HCT116 (cell line): Measurements from ENCODE around the gene SOD3. TPM values are rescaled to one million over a fixed set of nuclear protein-coding genes. Genes with fewer than 3 reads are reported as not detected.

Experiments
- ATAC-seq: fragments of 200-7000 bp; cut with Tn5 transposase; 2 replicates; pipeline ENCODE4 v1.9.1; 2020; ENCODE audit warnings: mild to moderate bottlenecking, moderate library complexity
- BruUV-seq: library from RNA; stranded (reverse); fragments of 400-500 nt; replicated peaks from 2 replicates; lab custom pipeline; 2021; lab: Mats Ljungman, UMichigan
- CTCF ChIA-PET: fragments of 300-600 bp; sonication (Branson Sonifier 250); formaldehyde crosslinking; loops from one replicate; lab custom pipeline; 2021; ENCODE audit warnings: antibody characterized with exemption; lab: Charles Lee
- POLR2A ChIA-PET: fragments of 300-600, 350-600 bp; sonication (Branson Sonifier 250); formaldehyde crosslinking; loops from one replicate; lab custom pipeline; 2021; ENCODE audit warnings: antibody characterized with exemption; lab: Charles Lee
- RAD21 ChIA-PET, 2 experiments: fragments of 300-600 bp; sonication (Branson Sonifier 250); formaldehyde crosslinking; loops; one replicate each; lab custom pipeline; 2023; ENCODE audit warnings: low total read pairs in 2 of 2; ENCODE audit not compliant: uncharacterized antibody in 2 of 2, unreplicated experiment in 2 of 2, low non-redundant PET in 1 of 2; lab: Charles Lee
- DNase-seq: peaks from one replicate; pipeline ENCODE4 v3.0.0-alpha.2; 2010; ENCODE audit warnings: low read depth, low spot score
- H2AFZ ChIP-seq: fragments of 200-600 bp; shearing (Covaris generic), sonication (generic); 2 replicates; pipeline ENCODE4 v1.6.1; 2017; ENCODE audit warnings: low read depth, mixed run types, mixed read lengths, antibody characterized with exemption, low read length; ENCODE audit not compliant: poor library complexity, severe bottlenecking
- H3K27ac ChIP-seq: 2 replicates; pipeline ENCODE4 v1.5.1; 2012; ENCODE audit warnings: low read depth, low read length
- H3K27me3 ChIP-seq: fragments of 200-600 bp; sonication (generic); 2 replicates; pipeline ENCODE4 v1.6.1; 2016; ENCODE audit warnings: mixed run types, low read length, mixed read lengths; ENCODE audit not compliant: insufficient read depth
- H3K36me3 ChIP-seq, 2 experiments: fragments of 200-500 bp in 1 of 2; fragments of 200-600 bp in 1 of 2; sonication (Bioruptor generic) in 1 of 2; sonication (generic) in 1 of 2; 2 replicates each; pipeline versions ENCODE4 v1.5.1 to v1.6.1; 2014 to 2016; ENCODE audit warnings: low read length in 2 of 2, inconsistent platforms in 1 of 2, mixed read lengths in 1 of 2, mixed run types in 1 of 2; ENCODE audit not compliant: insufficient read depth in 2 of 2, control insufficient read depth in 1 of 2
- H3K4me1 ChIP-seq, 2 experiments: fragments of 200-600 bp in 1 of 2; sonication (generic) in 1 of 2; 2 replicates each; pipeline versions ENCODE4 v1.5.1 to v1.6.1; 2012 to 2017; ENCODE audit warnings: low read length in 2 of 2, inconsistent platforms in 1 of 2, mild to moderate bottlenecking in 1 of 2, mixed read lengths in 1 of 2, mixed run types in 1 of 2, moderate library complexity in 1 of 2; ENCODE audit not compliant: insufficient read depth in 2 of 2, control insufficient read depth in 1 of 2
- H3K4me2 ChIP-seq: fragments of 200-600 bp; sonication (generic); 2 replicates; pipeline ENCODE4 v1.6.1; 2017; ENCODE audit warnings: mixed run types, low read length, mixed read lengths
- H3K4me3 ChIP-seq, 2 experiments: fragments of 200-600 bp in 1 of 2; sonication (generic) in 1 of 2; replicated peaks in 1 of 2; 2 replicates each; pipeline ENCODE4 v1.5.1; 2011 to 2016; ENCODE audit warnings: low read length in 2 of 2, control low read depth in 1 of 2, low read depth in 1 of 2, mild to moderate bottlenecking in 1 of 2, mixed read lengths in 1 of 2, mixed run types in 1 of 2
- H3K79me2 ChIP-seq: fragments of 200-600 bp; sonication (generic); 2 replicates; pipeline ENCODE4 v1.6.1; 2017; ENCODE audit warnings: mild to moderate bottlenecking, mixed run types, low read length, moderate library complexity, mixed read lengths; ENCODE audit not compliant: insufficient read depth
- H3K9ac ChIP-seq: fragments of 200-600 bp; sonication (generic); 2 replicates; pipeline ENCODE4 v1.6.1; 2016; ENCODE audit warnings: low read length, mixed read lengths
- H3K9me2 ChIP-seq: fragments of 200-600 bp; sonication (generic), shearing (Covaris generic); 2 replicates; pipeline ENCODE4 v1.6.1; 2017; ENCODE audit warnings: mixed run types, mild to moderate bottlenecking, moderate library complexity; ENCODE audit not compliant: insufficient read depth
- H3K9me3 ChIP-seq, 2 experiments: fragments of 200-500 bp in 1 of 2; fragments of 200-600 bp in 1 of 2; sonication (Bioruptor generic) in 1 of 2; sonication (generic) in 1 of 2; 2 replicates each; pipeline ENCODE4 v1.6.1; 2014 to 2017; ENCODE audit warnings: low read length in 2 of 2, mixed read lengths in 2 of 2, inconsistent platforms in 1 of 2, low read depth in 1 of 2, mild to moderate bottlenecking in 1 of 2, mixed run types in 1 of 2, moderate library complexity in 1 of 2; ENCODE audit not compliant: control insufficient read depth in 1 of 2, insufficient read depth in 1 of 2
- H4K20me1 ChIP-seq: fragments of 200-600 bp; sonication (generic), shearing (Covaris generic); 2 replicates; pipeline ENCODE4 v1.6.1; 2017; ENCODE audit warnings: mixed run types, mild to moderate bottlenecking, moderate library complexity; ENCODE audit not compliant: insufficient read depth
- CEBPB ChIP-seq: IDR thresholded peaks from 2 replicates; pipeline ENCODE4 v1.6.1; 2012; ENCODE audit warnings: low read depth
- EGR1 ChIP-seq: IDR thresholded peaks from 2 replicates; pipeline ENCODE4 v1.6.1; 2012; ENCODE audit warnings: low read depth
- ELF1 ChIP-seq: IDR thresholded peaks from 2 replicates; pipeline ENCODE4 v1.6.1; 2012; ENCODE audit warnings: low read depth, borderline replicate concordance
- EZH2 ChIP-seq: fragments of 200-600 bp; sonication (generic); IDR thresholded peaks from 2 replicates; pipeline ENCODE4 v1.6.1; 2017; ENCODE audit warnings: antibody characterized with exemption, mixed run types
- EZH2phosphoT487 ChIP-seq: fragments of 200-600 bp; IDR thresholded peaks from 2 replicates; pipeline ENCODE4 v1.6.1; 2018; ENCODE audit warnings: antibody characterized with exemption, borderline replicate concordance
- JUND ChIP-seq: IDR thresholded peaks from 2 replicates; pipeline ENCODE4 v1.6.1; 2012
- POLR2AphosphoS5 ChIP-seq: IDR thresholded peaks from 2 replicates; pipeline ENCODE4 v1.6.1; 2011; ENCODE audit warnings: mild to moderate bottlenecking, low read depth, low read length, moderate library complexity
- RAD21 ChIP-seq: IDR thresholded peaks from 2 replicates; pipeline ENCODE4 v1.6.1; 2012; ENCODE audit warnings: low read depth, mild to moderate bottlenecking
- REST ChIP-seq: IDR thresholded peaks from 2 replicates; pipeline ENCODE4 v1.6.1; 2012; ENCODE audit warnings: low read depth
- SIN3A ChIP-seq: IDR thresholded peaks from 2 replicates; pipeline ENCODE4 v1.6.1; 2012; ENCODE audit warnings: low read depth
- SP1 ChIP-seq: IDR thresholded peaks from 2 replicates; pipeline ENCODE4 v1.6.1; 2012; ENCODE audit warnings: low read depth
- TCF7L2 ChIP-seq: IDR thresholded peaks from 2 replicates; pipeline ENCODE4 v1.7.0; 2011; ENCODE audit warnings: borderline replicate concordance, inconsistent platforms; ENCODE audit not compliant: insufficient read depth, insufficient read length; ENCODE audit errors: extremely low read depth
- YY1 ChIP-seq: IDR thresholded peaks from 2 replicates; pipeline ENCODE4 v1.6.1; 2011; ENCODE audit warnings: low read length, low read depth, moderate library complexity, mild to moderate bottlenecking; ENCODE audit not compliant: insufficient replicate concordance; ENCODE audit errors: extremely low read depth
- ZNF274 ChIP-seq: fragments of 200-500 bp; sonication (Bioruptor generic); IDR thresholded peaks from 2 replicates; pipeline ENCODE4 v1.6.1; 2014; ENCODE audit warnings: mild to moderate bottlenecking, low read depth, low read length, inconsistent platforms
- intact Hi-C: fragments of 100-400 bp; cut with micrococcal nuclease; formaldehyde crosslinking; loops from 2 replicates; pipeline ENCODE4 v1.10.0; 2022
- total RNA-seq: library from RNA; stranded (reverse); gene quantifications from one replicate; pipeline ENCODE4 v1.2.1, GENCODE V29; 2021; ENCODE audit not compliant: unreplicated experiment
- TF ChIP-seq, protein P1 (sequence below): IDR thresholded peaks from 2 replicates; pipeline ENCODE4 v1.6.1; 2012
- TF ChIP-seq, protein P2 (sequence below): IDR thresholded peaks from 2 replicates; pipeline ENCODE4 v1.6.1; 2012

SOD3 gene
- total RNA-seq, 1 experiment from 2014 or later, result 0.25 TPM

- TF ChIP-seq SP1 (no peak), SIN3A (no peak)
- TF ChIP-seq, protein P1, sequence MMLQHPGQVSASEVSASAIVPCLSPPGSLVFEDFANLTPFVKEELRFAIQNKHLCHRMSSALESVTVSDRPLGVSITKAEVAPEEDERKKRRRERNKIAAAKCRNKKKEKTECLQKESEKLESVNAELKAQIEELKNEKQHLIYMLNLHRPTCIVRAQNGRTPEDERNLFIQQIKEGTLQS, result no peak
Observed at GRCh38 chr4:24754571-24754970, 40.8 kb upstream of the SOD3 start (continued).

DNA sequence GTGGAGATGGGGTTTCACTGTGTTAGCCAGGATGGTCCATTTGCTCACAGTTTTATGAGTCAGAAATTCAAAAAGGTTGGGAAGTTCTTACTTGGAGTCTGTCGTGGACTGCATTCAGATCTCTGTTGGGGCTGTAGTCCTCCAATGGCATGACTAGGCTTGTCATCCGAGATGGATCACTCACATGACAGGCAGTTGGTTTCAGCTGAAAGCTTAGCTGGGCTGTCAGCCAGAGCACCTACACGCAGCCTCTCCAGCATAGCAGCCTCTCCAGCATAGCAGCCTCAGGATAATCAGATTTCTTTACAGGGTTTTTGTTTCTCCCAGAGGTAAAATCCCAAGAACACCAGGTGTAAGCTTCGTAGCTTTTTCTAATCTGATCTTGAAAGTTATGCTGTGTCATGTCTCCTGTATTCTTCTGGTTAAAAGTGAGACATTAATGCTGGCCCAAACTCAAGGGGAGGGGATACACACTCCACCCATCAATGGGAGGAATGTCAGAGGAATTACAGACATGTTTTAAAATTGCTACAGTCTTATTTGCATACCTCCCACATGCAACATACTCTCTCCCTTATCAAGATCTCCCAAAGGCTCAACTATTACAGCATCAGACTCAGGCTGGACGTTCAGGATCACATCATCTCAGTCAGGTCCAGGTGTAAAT lies 31.6 kb upstream of the SOD3 start:
- Histone ChIP-seq H3K9me2 (no peaks in the 10 kb centered on the region), H3K27me3 (no peaks in the 10 kb centered on the region), H3K27ac (no peak overlapping the region), H3K4me2 (no peak overlapping the region), H3K79me2 (no peaks in the 10 kb centered on the region), H3K9me3 (no peaks in the 10 kb centered on the region), H3K36me3 (no peaks in the 10 kb centered on the region), H2AFZ (no peak overlapping the region), H3K9ac (no peak overlapping the region), H4K20me1 (no peaks in the 10 kb centered on the region), H3K4me1 (0 out of 4 replicates have a peak, but pooled peaks cover 0 to 6% of the 10 kb centered on the region in 2 experiments), H3K4me3 (no peak overlapping the region)
- intact Hi-C loops, result no loop called here
- POLR2A ChIA-PET, result no interaction called here
- DNase-seq (no peak), ATAC-seq (no peak)
- RAD21 ChIA-PET, result no interaction called here
- CTCF ChIA-PET, result no interaction called here
- no TSS peak for BruUV-seq
- no peak for TF ChIP-seq ZNF274
- TF ChIP-seq CEBPB, result no peak
- no peak for TF ChIP-seq ELF1
- TF ChIP-seq, protein P2, sequence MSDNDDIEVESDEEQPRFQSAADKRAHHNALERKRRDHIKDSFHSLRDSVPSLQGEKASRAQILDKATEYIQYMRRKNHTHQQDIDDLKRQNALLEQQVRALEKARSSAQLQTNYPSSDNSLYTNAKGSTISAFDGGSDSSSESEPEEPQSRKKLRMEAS, result no peak
- TF ChIP-seq REST, result no peak
- TF ChIP-seq EZH2, result no peak
- no peak for TF ChIP-seq YY1
- no peak for TF ChIP-seq TCF7L2
- no peak for TF ChIP-seq RAD21
- no peak for TF ChIP-seq EZH2phosphoT487
- TF ChIP-seq JUND, result no peak
- TF ChIP-seq POLR2AphosphoS5, result no peak
- no peak for TF ChIP-seq EGR1
